Neutrophil (primary cell): ENCODE measurements around the gene POLR1B.

Source experiments
- H3K27ac ChIP-seq: fragments of 200-600 bp; sonication (generic); 2 replicates; pipeline ENCODE4 v1.5.1; 2016; ENCODE audit warnings: mild to moderate bottlenecking, moderate library complexity
- H3K27me3 ChIP-seq: fragments of 200-600 bp; sonication (generic); 2 replicates; pipeline ENCODE4 v1.6.0; 2016; ENCODE audit warnings: mild to moderate bottlenecking
- H3K36me3 ChIP-seq: fragments of 200-600 bp; sonication (generic); 2 replicates; pipeline ENCODE4 v1.5.1; 2017
- H3K4me1 ChIP-seq, 2 experiments: fragments of 200-600 bp in 1 of 2; sonication (generic) in 1 of 2; 1 replicate in 1 of 2; 2 replicates in 1 of 2; pipeline versions ENCODE4 v1.5.1 to v1.6.1; 2013 to 2016; ENCODE audit warnings: low read depth in 1 of 2, low read length in 1 of 2, mild to moderate bottlenecking in 1 of 2, moderate library complexity in 1 of 2; ENCODE audit not compliant: control insufficient read depth in 1 of 2, insufficient read depth in 1 of 2
- H3K4me3 ChIP-seq, 2 experiments: fragments of 200-600 bp in 1 of 2; sonication (generic) in 1 of 2; 1 replicate in 1 of 2; 2 replicates in 1 of 2; pipeline ENCODE4 v1.5.1; 2013 to 2016; ENCODE audit warnings: low read depth in 1 of 2, low read length in 1 of 2, mild to moderate bottlenecking in 1 of 2, moderate library complexity in 1 of 2
- H3K9me3 ChIP-seq: fragments of 200-600 bp; sonication (generic); 2 replicates; pipeline ENCODE4 v1.5.1; 2016
- CTCF ChIP-seq: fragments of 200-600 bp; sonication (generic); IDR thresholded peaks from 2 replicates; pipeline ENCODE4 v1.5.1; 2016; ENCODE audit warnings: antibody characterized with exemption

The POLR1B gene

GRCh38 chr2:112618383-112618782 is 76.1 kb downstream of the POLR1B start:
- Histone ChIP-seq H3K27ac (no peak overlapping the region), H3K27me3 (no peaks in the 10 kb centered on the region), H3K36me3 (no peaks in the 10 kb centered on the region), H3K4me3 (no peak overlapping the region), H3K4me1 (no peaks in the 10 kb centered on the region), H3K9me3 (no peaks in the 10 kb centered on the region)
- no peak for TF ChIP-seq CTCF

GRCh38 chr2:112621790-112622527 is 79.7 kb downstream of the POLR1B start:
- H3K9me3 ChIP-seq = no peaks in the 10 kb centered on the region
- no peaks in the 10 kb centered on the region for H3K36me3 ChIP-seq
- no peak overlapping the region for H3K27ac ChIP-seq
- no peaks in the 10 kb centered on the region for H3K27me3 ChIP-seq
- TF ChIP-seq CTCF = no peak
- H3K4me1 ChIP-seq = peaks cover 7 to 12% of the 10 kb centered on the region in 2 experiments
- no peak overlapping the region for H3K4me3 ChIP-seq

- H3K27me3 ChIP-seq = no peaks in the 10 kb centered on the region
- H3K4me3 ChIP-seq = no peak overlapping the region
- no peak for TF ChIP-seq CTCF
- no peak overlapping the region for H3K27ac ChIP-seq
- H3K36me3 ChIP-seq = no peaks in the 10 kb centered on the region
- H3K4me1 ChIP-seq = peaks cover 12 to 17% of the 10 kb centered on the region in 2 experiments
- H3K9me3 ChIP-seq = no peaks in the 10 kb centered on the region
Measured at GRCh38 chr2:112622528-112622849, 80.2 kb downstream of the POLR1B start.

- Histone ChIP-seq H3K4me3 (no peak overlapping the region), H3K36me3 (no peaks in the 10 kb centered on the region), H3K27me3 (no peaks in the 10 kb centered on the region), H3K27ac (no peak overlapping the region), H3K4me1 (peaks cover 21 to 29% of the 10 kb centered on the region in 2 experiments), H3K9me3 (no peaks in the 10 kb centered on the region)
- no peak for TF ChIP-seq CTCF
Measured at GRCh38 chr2:112623913-112624777, 81.9 kb downstream of the POLR1B start.

- Histone ChIP-seq H3K9me3 (no peaks in the 10 kb centered on the region), H3K27me3 (no peaks in the 10 kb centered on the region), H3K4me1 (peaks cover 32 to 34% of the 10 kb centered on the region in 2 experiments), H3K4me3 (no peak overlapping the region), H3K27ac (no peak overlapping the region), H3K36me3 (no peaks in the 10 kb centered on the region)
- TF ChIP-seq CTCF = no peak
Measured at GRCh38 chr2:112625474-112626114, 83.3 kb downstream of the POLR1B start.
